NT2/D1 (cell line): ENCODE measurements around the gene GAL3ST2.

Experiments used
- DNase-seq: peaks from one replicate; pipeline ENCODE4 v3.0.0-alpha.2; 2011; ENCODE audit warnings: low read depth, low spot score
- H3K27me3 ChIP-seq: 2 replicates; pipeline ENCODE4 v1.6.0; 2011; ENCODE audit warnings: mild to moderate bottlenecking; ENCODE audit not compliant: insufficient read length, insufficient read depth
- H3K36me3 ChIP-seq: 2 replicates; pipeline ENCODE4 v1.6.1; 2011; ENCODE audit warnings: mild to moderate bottlenecking, low read length, mixed read lengths; ENCODE audit not compliant: insufficient read depth, insufficient read length
- H3K4me1 ChIP-seq: 2 replicates; pipeline ENCODE4 v1.5.1; 2011; ENCODE audit not compliant: insufficient read depth, insufficient read length
- H3K4me3 ChIP-seq: 2 replicates; pipeline ENCODE4 v1.5.1; 2011; ENCODE audit warnings: low read depth; ENCODE audit not compliant: insufficient read length
- H3K9ac ChIP-seq: 2 replicates; pipeline ENCODE4 v1.6.0; 2011; ENCODE audit warnings: low read depth; ENCODE audit not compliant: insufficient read length
- H3K9me3 ChIP-seq: 2 replicates; pipeline ENCODE4 v1.5.1; 2011; ENCODE audit warnings: mild to moderate bottlenecking, low read length; ENCODE audit not compliant: insufficient read depth
- SUZ12 ChIP-seq: IDR thresholded peaks from 2 replicates; pipeline ENCODE4 v1.6.1; 2011; ENCODE audit not compliant: insufficient read length, insufficient read depth; ENCODE audit errors: extremely low read depth
- YY1 ChIP-seq: IDR thresholded peaks from 2 replicates; pipeline ENCODE4 v1.6.1; 2011; ENCODE audit not compliant: insufficient read length, insufficient read depth
- ZNF274 ChIP-seq: IDR thresholded peaks from 2 replicates; pipeline ENCODE4 v1.6.1; 2011; ENCODE audit warnings: mild to moderate bottlenecking, low read depth, low read length

Gene GAL3ST2

GRCh38 chr2:241810307-241811200 is 33.9 kb downstream of the GAL3ST2 start:
- H3K9me3 ChIP-seq: no peaks in the 10 kb centered on the region
- H3K9ac ChIP-seq: no peak overlapping the region
- no peak for TF ChIP-seq SUZ12
- TF ChIP-seq ZNF274: no peak
- no peak for TF ChIP-seq YY1
- H3K27me3 ChIP-seq: no peaks in the 10 kb centered on the region
- DNase-seq: no peak
- H3K4me1 ChIP-seq: peaks cover 8% of the 10 kb centered on the region
- H3K36me3 ChIP-seq: no peaks in the 10 kb centered on the region
- H3K4me3 ChIP-seq: no peak overlapping the region

GRCh38 chr2:241811201-241811951 is 34.8 kb downstream of the GAL3ST2 start:
- TF ChIP-seq ZNF274 (no peak), SUZ12 (no peak), YY1 (no peak)
- DNase-seq: no peak
- Histone ChIP-seq H3K9ac (no peak overlapping the region), H3K36me3 (no peaks in the 10 kb centered on the region), H3K27me3 (no peaks in the 10 kb centered on the region), H3K4me1 (peaks cover 12% of the 10 kb centered on the region), H3K9me3 (no peaks in the 10 kb centered on the region), H3K4me3 (no peak overlapping the region)

DNA sequence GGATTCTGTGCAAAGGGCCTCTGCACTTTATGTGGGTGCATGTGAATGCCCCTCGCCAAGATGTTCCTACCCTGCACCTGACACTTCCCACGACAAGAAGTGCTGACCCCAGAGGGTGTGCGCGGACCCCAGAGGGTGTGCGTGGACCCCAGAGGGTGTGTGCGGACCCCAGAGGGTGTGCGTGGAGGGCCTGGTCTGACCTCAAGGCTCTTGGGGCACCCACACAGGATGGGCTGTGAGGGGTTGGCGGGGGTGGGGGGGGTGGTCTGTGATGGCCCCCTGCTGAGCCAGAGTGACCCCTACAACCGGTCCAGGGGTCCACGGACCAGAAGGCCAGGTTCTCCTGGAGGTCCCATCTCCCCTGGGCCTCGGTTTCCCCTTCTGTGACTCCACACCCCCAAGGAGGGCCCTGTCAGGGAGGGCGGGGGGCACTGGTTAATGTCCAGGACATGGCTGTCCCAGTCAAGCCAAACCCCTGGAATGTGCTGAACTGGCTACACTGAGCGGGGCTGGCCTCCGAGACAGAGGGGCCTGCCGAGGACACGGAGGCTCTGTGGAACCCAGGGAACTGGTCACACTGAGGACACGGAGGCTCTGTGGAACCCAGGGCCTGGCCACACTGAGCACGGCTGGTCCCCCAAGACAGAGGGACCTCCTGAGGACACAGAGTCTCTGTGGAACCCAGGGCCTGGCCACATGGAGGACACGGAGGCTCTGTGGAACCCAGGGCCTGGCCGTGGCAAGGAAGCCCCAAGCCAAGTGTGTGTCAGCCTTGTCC is 35.5 kb downstream of the GAL3ST2 start:
- H3K9ac ChIP-seq: no peak overlapping the region
- H3K27me3 ChIP-seq: no peaks in the 10 kb centered on the region
- H3K4me3 ChIP-seq: no peak overlapping the region
- no peaks in the 10 kb centered on the region for H3K36me3 ChIP-seq
- TF ChIP-seq SUZ12 (no peak), YY1 (no peak), ZNF274 (no peak)
- H3K4me1 ChIP-seq: peaks cover 18% of the 10 kb centered on the region
- no peaks in the 10 kb centered on the region for H3K9me3 ChIP-seq
- DNase-seq: no peak

DNA sequence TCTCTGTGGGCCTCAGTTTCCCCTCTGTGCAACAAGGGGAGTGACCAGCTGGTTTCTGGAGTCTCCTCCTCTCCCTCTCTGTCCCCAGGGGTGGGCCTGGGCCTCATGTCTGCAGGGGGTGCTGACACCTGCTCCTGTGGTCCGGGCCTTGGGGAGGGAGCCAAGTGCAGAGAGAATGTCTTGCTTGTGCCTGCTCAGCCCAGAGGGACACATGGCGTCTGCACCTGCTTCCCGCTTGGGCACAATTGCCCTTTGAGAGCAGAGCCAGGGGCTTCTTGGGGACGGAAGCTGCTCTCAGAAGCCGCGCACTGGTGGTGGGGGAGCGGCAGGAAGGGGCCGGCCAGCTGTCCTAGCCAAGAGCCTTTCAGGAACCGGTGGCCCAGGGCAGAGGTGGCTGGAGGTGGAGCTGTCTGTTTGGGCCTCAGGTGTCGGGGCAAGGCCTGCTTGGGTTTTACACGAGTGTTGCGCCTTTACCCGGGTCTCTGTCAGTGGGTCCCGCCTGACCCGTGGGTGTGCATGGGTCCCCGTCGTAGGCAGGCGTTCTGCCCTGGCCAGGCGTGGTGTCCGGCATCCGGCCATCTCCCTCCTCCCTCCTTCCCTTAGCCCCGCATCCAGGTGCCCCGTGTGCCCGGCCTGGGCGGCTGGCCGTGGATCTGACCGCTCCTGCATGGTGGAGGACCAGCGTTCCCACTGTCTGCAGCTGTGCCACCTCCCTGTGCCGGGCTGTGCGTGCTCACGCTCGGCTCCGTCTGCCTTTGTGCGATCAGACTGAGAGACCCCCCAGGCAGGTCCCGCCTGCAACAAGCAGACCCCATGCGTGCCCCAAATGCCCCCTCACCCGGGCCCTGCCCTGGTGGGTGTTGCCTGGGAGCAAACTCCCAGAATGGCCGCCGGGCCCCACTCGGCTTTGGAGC is 36.4 kb downstream of the GAL3ST2 start:
- Histone ChIP-seq H3K27me3 (no peaks in the 10 kb centered on the region), H3K9ac (no peak overlapping the region), H3K9me3 (no peaks in the 10 kb centered on the region), H3K4me1 (peaks cover 23% of the 10 kb centered on the region), H3K4me3 (no peak overlapping the region), H3K36me3 (no peaks in the 10 kb centered on the region)
- no peak for TF ChIP-seq YY1
- TF ChIP-seq ZNF274: no peak
- TF ChIP-seq SUZ12: no peak
- DNase-seq: no peak

DNA sequence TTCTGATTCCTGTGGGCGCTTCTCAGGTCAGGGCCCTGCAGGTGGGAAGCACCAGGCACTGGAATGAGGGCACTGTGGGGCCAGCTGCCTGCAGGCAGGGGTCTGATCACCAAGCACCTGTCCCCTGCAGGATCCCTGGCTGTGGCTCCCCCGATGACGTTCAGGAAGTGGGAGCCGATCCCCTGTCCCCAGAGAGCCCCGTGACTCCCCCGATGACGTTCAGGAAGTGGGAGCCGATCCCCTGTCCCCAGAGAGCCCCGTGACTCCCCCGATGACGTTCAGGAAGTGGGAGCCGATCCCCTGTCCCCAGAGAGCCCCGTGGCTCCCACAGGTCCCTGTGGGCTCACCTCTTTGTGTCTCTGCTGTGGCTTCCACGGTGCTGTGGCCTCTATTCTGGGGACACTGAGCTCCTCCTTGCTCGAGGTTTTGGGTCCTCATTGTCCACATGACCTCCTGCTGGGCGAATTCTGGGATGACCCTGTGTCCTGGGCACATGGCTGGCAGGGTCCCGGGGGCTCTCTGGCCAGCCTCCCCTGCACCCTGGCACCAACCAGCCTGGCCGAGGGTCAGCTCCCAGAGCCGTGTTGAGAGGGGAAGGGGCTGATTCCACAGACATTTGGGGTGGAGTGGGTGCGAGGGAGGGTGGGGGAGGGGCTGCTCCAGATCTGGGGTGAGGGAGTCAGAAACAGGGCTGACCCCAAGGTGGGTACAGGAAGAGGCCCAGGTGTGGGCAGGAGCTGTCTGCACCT is 37.2 kb downstream of the GAL3ST2 start:
- no peak for DNase-seq
- H3K36me3 ChIP-seq: no peaks in the 10 kb centered on the region
- H3K4me1 ChIP-seq: peaks cover 22% of the 10 kb centered on the region
- H3K9me3 ChIP-seq: no peaks in the 10 kb centered on the region
- H3K27me3 ChIP-seq: no peaks in the 10 kb centered on the region
- H3K9ac ChIP-seq: no peak overlapping the region
- H3K4me3 ChIP-seq: no peak overlapping the region
- TF ChIP-seq ZNF274 (no peak), YY1 (no peak), SUZ12 (no peak)

DNA sequence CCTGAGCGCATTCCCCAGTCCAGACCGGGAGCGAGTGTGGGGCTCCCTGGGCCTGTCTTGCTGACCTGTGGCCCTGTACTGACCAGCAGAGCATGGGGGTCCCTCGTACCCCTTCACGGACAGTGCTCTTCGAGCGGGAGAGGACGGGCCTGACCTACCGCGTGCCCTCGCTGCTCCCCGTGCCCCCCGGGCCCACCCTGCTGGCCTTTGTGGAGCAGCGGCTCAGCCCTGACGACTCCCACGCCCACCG is 37.7 kb downstream of the GAL3ST2 start:
- no peak for DNase-seq
- Histone ChIP-seq H3K36me3 (no peaks in the 10 kb centered on the region), H3K9me3 (no peaks in the 10 kb centered on the region), H3K4me1 (peaks cover 20% of the 10 kb centered on the region), H3K27me3 (no peaks in the 10 kb centered on the region), H3K9ac (no peak overlapping the region), H3K4me3 (no peak overlapping the region)
- TF ChIP-seq ZNF274 (no peak), SUZ12 (no peak), YY1 (no peak)
